ENCODE results near the gene DCAF8.

- TF ChIP-seq POLR2A (IDR thresholded peaks at IDR 0.05) (no peak), CTCF (IDR thresholded peaks at IDR 0.05) (no peak)
Observed at GRCh38 chr1:160206421-160207117, 55.8 kb downstream of the DCAF8 start.
